Activated CD4-positive, alpha-beta T cell treated with anti-CD3 and anti-CD28 coated beads, Interleukin-2, amount 50 U/mL, for 48 hours (primary cell): ENCODE data around the gene E2F2.

Experiments used
- DNase-seq, 2 experiments: peaks; one replicate each; pipeline ENCODE4 v3.0.0-alpha.2; 2020

E2F2 gene, protein sequence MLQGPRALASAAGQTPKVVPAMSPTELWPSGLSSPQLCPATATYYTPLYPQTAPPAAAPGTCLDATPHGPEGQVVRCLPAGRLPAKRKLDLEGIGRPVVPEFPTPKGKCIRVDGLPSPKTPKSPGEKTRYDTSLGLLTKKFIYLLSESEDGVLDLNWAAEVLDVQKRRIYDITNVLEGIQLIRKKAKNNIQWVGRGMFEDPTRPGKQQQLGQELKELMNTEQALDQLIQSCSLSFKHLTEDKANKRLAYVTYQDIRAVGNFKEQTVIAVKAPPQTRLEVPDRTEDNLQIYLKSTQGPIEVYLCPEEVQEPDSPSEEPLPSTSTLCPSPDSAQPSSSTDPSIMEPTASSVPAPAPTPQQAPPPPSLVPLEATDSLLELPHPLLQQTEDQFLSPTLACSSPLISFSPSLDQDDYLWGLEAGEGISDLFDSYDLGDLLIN

DNA sequence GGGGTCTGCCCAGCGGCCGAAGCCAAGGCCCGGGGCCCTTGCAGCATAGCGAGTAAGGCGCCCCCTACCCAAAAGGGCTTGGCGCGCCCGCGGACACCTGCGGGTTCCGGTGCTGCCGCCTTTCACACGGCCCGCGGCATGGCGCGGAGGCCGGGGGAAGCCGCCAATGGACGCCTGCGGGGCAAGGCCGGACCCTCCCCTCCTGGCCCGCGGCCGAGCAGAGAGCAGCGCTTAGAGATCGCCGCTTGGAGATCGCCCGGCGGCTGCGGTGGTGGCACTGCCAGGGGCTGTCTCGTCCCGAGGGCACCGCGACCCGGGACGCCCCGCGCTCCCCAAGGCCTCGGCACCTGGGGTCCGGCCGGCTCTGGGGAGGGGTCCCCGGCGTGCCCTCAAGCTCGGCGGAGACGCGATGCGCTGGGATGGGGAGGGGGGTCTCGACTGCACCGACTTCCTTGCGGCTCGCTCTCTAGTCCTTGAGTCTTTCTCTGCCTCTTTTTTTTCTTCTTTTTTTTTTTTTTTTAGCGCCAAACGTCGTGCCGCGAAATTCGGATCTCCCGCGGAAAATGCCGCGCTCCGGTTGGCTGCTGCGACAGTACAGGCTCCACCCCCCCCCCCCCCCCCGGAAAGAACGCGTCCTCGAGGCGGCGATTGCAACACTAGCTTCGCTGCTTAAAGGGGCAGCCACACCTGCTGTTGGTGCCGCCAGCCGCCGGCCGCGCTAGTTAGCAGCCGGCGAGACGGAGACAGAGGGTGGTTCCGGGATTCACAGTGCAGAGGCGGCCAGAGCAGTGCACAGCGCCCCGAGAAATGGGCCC is at the start of gene E2F2:
Gene E2F2, minus strand, starts transcription at position 487 of the 815 bp plus-strand sequence. Its CDS starts 440 bp downstream, at position 47.
- peak; percentile 73 to 81 for DNase-seq

DNA sequence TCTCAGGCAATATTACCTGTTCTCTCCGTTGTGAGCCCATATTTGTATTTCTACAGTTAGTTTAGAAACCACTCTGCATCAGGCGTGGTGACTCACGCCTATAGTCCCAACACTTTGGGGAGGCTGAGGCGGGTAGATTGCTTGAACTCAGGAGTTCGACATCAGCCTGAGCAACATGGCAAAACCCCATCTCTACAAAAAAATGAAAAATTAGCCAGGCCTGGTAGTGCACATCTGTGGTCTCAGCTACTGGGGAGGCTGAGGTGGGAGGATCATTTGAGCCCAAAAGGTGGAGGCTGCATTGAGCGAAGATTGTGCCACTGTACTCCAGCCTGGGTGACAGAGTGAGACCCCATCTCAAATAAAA is 47.9 kb upstream of the E2F2 start:
- DNase-seq: peak in 1 of 2 experiments; percentile 29

DNA sequence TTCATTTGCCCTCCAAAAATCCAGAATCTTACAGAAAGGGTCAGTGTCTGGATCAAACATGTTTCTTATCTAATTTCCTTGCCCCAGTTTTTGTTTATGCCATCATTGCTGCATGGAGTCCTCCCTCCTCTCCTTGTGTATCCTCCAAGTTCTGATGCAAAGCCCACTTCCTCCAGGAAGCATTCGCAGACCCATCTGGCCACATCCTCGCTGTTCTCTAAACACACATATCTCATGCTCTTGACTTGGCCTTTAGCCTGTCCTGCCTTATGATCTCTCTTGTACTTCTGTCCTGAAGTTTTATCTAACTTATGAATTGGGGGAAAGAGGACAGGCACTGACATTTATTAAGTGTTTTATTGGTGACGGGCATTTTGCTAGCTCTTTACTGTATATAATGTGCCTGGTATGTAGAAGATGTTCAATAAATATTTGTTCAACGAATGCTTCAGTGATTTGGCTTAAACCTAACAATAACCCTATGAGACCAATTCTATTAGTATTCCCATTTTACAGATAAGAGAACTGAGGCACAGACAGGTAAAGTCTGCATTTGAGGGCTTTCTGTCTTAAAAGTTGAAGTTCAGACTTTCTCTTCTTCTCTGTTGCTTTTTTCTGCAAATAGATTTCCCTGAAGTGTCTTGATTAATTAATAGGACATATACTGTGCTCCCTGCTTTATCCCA is 47.4 kb upstream of the E2F2 start:
- no peak for DNase-seq

DNA sequence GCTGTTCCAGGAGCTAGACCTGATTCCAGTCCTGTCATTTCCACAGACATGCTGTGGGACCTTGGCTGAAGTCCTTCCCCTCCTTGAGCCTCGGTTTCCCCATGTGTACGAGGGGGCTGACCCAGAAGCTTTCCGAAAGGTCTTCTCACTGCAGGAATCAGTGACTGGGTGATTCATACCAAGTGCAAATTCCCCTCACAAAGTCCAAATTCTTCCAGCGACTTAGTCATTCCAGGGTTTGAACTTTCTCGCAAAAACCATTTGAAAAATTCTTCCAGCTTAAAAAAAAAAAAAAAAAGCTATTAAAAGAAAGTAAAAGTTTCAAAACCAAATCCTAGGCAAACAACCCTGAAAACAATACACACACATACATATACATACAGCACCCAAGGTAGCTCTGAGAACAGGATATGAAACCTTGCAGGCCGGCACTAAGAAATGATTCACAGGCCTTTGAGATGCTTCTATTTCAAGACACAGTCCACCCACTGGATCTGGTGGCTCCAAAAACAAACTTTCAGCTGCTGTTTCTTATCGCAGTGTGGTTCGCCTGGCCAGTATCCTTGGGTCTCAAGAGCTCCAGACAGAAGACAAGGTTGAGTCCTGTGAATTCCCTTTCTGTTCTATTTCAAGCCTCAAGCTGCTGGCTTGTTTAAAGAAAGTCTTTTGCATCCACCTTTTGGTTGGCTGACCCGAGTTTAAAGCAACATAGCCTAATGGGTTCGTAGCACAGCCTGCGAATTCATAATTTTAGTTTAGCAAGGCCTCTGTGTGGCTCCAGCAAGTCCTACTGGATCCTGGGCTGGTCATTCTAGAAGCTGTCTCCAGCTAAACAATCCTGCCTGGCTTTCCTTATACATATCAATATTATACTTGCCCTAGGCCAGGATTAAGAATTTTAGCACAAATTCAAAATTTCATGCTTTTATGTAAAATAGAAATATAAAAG is 46.3 kb upstream of the E2F2 start:
- DNase-seq: peak in 1 of 2 experiments; percentile 60

DNA sequence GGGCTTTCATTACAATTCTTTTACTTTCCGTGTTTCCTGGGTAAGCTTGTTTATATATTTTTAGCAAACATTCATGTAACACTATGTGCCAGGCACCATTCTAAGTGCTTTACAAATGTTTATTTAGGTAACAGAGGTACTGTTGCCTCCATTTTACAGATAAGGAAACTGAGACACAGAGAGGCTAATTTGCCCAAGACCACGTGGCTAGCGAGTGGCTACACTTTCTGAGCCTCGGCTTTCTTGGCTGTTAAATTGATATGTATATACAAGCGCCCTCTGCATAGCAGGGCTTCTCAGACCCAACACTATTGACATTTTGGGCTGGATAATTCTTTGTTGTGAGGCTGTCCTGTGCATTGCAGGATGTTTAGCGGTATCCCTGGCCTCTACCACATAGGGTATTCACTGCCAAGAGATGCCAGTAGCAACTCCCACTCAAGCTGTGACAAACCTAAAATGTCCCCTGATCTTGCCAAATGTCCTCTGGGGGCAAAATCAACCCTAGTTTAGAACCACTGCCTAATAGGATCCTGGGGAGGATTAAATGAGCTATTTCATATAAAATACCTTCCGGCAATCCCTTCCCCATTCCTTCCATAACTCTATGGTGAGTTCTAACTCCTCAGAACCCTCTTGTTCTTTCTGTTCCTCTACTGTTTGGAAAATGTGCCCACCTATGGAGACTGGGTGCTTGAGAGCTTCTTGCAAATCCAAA is 45.5 kb upstream of the E2F2 start:
- no peak for DNase-seq

DNA sequence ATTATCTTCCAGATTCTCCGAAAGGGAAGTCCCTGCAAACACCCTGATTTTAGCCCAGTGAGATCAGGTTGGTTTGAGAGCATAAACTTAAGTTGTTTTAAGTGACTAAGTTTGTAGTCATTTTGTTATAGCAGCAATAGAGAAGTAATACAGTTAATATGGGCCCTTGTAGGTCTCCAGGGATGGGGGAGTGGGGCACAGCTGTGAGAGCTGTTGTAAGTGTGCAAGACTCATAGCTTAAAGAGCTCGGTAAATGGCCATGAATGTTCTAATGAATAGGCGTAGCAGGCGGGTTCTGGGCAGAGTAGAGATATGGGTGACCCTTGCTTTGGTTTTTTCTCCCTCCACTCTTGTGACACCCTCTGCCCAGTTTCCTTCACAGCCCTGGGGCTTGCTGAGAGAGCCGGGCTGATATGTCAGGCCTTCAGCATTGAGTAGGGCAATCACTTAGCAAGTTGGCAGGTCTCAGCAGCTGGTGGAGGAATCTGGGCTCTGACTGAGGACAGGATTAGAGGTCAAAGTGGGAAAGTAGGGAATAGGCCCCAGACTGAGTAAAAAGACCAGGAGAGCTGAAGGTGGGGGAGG is 44.3 kb upstream of the E2F2 start:
- DNase-seq: no peak

DNA sequence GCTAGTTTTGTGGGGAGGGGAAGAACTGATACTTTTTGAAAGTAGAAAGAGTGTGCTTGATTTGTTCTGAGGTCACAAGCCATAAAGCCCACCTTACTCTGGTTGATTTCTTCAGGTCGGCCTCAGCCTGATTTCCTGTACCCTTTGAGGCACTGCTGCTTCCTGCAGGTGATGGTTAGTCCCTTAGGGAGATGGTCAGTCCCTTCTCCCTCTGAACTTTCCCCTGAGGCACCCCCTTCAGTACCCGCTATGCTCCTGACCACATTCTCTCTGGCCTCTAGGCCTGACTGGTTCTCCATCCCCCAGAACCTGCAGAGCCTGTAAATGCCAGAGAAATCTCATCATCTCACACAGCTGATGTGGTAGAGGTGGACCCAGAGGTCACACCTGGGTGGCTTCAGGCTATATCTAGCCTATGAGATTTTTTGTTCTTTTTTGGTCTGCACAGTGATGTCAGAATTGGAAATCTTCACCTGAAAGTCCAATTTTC is 43.3 kb upstream of the E2F2 start:
- DNase-seq: no peak

DNA sequence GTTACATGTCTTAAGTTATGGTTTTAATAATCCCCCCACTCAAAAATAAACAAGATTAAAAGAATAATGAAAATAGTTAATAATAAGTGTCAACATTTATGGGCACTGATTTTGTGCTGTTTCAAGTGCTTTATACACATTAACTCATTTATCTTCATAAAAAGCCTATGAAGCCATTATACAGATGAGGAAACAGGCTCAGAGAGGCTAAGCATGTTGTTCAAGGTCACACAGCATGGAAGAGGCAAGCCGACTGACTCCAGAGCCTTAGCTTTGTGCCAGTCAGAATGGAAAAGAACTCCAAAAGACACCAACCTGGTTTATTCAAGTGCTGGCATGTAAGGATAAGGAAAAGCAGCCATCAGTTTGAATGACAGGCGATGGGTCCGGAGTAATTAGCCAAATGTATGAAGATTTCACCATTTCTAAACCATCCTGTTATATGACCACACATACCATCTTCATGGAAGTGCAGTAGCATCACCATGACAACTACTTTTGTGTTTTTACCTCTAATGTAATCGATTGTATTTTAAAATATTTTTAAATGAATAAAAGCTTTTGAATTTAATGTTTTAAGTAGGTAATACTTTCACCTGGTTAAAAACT is 42.6 kb upstream of the E2F2 start:
- no peak for DNase-seq

DNA sequence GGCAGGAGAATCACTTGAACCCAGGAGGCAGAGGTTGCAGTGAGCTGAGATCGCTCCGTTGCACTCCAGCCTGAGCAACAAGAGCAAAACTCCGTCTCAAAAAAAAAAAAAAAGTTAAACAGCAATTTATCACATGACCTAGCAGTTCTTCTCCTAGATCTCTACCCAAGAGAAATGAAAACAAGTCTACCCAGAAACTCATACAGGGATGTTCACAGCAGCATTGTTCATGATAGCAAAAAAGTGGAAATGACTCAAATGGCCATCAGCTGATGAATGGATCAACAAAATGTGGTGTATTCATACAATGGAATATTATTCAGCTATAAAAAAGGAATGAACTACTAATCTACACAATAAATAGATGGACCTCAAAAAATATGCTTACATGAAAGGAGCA is 40.4 kb upstream of the E2F2 start:
- no peak for DNase-seq

DNA sequence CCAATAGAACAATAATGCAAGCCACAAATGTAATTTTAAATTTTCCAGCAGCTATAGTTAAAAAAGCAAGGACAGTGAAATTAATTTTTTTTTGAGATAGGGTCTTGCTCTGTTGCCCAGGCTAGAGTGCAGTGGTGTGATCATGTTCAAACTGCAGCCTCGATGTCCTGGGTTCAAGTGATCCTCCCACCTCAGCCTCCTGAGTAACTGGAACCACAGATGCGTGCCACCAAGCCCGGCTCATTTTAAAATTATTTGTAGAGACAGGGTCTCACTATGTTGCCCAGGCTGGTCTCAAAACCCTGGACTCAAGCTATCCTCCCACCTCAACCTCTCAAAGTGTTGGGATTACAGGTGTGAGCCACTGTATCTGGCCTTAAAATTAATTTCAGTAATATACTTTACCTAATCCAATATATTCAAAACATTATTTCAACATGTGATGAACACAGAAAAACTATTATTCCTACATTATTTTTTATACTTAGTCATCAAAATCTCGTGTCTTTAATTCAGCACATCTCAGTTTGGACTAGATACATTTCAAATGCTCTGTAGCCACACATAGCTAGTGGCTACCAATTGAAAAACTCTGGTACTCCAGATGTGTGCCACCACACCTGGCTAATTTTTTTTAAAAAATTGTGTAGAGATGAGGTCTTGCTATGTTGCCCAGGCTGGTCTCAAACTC is 39.1 kb upstream of the E2F2 start:
- DNase-seq: no peak

DNA sequence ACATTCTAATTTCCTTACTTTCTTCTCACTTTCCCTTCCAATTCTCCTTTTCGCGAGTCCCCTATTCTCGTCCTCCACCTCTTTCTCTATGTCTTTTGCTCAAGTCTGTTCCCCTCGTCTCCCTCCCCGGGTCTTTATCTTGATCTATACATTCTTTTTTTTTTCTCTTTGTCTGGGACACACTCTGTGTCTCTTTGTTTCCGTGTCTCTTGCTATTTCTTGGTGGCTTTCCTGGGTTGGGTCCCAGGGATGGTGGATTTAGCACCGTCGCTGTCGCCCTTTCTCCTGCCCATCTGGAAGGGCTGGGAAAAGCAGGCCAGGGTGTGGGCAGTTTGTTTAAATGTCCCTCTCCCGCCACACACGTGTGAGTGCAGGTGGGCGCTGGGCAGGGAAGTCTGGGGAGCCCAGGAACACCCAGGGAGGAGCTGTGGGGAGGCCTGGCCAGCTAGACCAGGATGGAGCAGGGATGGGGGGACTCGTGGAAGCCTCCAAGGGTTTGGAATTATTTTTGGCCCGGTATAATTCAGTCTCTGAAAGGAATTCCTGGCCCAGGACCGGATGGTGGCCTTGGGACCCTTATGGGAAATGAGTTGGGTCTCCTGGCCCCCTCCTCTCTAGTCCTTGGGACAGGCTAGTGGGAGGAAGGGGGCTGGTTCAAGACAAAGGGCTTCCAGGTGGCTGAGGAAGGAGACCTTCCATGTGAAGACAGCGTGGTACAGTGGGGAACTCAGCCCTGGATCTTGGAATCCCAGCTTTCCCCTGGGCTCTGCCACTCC is 37.8 kb upstream of the E2F2 start:
- DNase-seq: no peak

DNA sequence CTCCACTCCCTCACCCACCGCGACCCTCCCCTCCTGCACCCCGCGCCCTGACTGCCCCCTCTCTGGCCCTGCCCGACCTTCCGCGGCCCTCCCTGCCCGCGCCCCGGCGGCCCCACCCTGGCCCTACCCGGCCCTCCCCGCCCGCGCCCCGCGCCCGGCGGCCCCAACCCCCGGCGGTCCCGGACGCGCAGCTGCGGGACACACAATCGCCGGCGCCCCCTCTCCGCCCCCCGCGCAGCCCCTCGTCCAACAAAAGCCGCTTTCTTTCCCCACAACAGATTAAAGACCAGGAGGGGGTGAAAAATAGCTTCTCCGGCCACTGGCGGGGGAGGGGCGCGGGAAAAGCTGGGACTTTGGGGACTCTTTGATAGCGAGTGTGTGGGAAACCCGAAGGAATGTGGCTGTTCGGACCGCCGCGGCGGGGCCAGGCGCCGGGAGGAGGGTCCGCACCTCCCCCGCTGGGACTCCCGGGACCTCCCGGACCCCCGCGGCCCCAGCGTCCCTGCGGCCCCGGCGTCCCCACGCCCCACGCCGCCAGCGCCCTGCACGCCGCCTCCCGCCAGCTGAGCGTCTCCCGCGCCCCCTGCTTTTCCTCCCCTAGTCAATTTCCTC is 37.1 kb upstream of the E2F2 start:
- DNase-seq: no peak

DNA sequence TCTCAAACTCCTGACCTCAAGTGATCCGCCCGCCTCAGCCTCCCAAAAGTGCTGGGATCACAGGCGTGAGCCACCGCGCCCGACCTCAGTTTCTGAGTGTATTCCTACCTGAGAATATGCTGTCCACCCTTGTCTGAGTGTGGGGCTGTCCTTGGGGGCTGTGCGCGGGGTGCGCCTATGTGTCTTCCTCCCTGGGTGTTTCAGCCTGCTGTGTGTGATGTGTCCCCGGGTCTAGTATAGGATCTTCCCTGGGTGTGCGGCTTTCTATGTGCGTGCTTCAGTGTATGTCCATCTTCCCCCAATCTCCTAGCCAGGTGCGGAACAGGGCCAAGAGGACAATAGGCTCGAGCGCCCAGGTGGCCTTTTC is 36.6 kb upstream of the E2F2 start:
- DNase-seq: no peak

DNA sequence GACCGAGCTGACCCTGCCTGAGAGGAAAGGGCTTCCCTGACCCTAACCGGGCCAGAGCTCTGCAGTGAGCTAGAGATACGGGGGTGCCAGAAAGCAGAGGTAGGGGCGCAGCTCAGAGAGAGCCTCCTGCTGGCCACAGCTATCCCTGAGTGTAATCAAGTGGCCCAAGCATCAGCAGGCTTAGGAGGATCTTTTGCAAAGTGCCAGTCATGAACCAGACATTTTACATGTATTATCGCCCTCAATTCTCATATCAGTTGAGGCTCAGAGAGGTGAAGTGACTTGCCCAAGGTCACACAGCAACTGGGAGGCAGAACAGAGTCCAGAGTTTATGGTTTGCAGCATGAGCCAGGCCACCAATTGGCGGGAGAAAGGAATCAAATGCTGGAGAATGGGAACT is 35.3 kb upstream of the E2F2 start:
- DNase-seq: no peak

DNA sequence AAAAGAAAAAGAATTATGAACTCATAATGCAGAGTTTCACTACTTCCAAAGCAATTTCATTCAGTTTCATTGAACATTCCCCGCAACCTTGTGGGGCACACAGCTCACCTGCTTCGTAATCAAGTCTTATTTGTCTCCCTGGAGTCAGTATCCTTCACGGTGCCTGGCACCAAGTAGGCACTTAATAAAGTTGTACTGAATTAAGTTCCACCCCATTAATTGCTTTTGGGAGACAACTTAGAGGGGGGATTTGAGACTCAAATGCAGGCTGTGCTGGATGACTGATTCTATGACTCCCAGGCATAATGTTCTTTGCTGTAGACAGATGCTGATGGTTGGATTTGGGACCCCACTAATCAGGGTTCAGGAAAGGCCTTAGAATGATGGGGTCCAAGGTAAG is 34.7 kb upstream of the E2F2 start:
- no peak for DNase-seq

DNA sequence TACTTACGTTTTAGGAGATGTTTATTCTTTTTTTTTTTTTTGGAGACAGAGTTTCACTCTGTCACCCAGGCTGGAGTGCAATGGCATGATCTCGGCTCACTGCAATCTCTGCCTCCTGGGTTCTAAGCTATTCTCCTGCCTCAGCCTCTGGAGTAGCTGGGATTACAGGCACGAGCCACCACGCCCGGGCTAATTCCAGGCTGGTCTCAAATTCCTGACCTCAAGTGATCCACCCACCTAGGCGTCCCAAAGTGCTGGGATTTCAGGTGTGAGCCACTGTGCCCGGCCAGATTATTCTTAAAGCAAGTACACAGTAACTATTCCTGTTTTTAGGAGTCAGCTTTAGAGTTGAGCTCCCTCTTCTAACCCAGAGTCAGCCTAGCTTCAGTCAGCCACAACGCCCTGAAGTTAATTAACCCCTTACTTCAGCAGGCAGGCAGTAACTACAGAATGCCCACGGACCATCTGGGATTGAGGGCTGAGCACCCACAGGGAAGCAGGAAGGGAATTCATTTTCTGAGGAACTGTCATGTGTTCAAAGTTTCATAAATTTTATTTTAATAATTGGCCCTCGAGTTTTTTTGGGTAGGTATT is 33.6 kb upstream of the E2F2 start:
- no peak for DNase-seq

DNA sequence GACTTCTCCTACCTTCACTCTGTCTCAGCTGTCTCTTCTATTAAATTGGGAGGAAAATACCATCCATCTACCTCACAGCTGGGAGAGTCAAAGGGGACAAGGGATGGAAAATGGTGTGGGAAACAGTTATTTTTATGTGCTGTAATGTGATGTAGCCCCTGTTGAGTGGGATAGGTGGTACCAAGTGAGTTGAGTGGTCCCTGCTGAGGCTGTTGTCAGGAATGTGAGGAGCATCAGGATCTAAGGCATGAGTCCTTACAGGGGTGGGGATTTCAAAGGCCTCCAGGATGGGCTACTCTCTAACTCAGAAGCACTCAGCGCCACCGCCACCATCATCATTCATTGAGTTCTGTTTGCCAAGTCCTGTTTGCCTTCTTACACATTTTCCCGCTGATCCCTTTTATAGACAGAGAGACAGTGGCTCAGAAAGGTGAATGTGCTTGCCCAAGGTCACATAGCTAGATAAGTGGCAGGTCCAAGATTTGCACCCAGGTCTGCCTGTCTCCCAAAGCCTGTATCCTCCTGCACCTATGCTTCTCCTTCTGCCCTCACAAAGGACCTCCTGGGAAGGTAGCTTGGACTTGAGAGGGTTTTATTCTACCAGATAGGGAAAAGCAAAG is 32.8 kb upstream of the E2F2 start:
- DNase-seq: no peak

DNA sequence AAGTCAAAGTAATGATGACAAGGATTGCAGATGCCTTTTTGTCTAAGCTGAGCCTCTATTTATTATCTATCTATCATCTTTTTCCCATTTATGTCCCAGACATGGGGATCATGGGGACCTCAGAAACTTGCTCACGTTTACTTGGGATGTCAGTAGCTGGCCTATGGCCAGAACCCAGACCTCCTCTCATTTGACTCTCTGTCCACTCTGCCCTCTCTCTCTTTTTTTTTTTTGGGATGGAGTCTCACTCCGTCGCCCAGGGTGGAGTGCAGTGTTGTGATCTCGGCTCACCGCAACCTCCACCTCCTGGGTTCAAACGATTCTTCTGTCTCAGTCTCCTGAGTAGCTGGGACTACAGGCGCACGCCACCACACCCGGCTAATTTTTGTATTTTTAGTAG is 32.0 kb upstream of the E2F2 start:
- no peak for DNase-seq
